HepG2 (cell line): ENCODE results near the gene DDOST. TPM values are rescaled to one million over a fixed set of nuclear protein-coding genes. Genes with fewer than 3 reads are reported as not detected.

Experiments used
- CHD4 ChIP-seq: fragments of 200-600 bp; sonication (generic); IDR thresholded peaks from 2 replicates; pipeline ENCODE4 v1.7.0; 2017; ENCODE audit warnings: mild to moderate bottlenecking, low read length, borderline replicate concordance
- EZH2 ChIP-seq: conservative IDR thresholded peaks from 2 replicates; pipeline ENCODE4 v1.6.1; 2012; ENCODE audit warnings: mild to moderate bottlenecking, low read depth, low read length, moderate library complexity
- MBD4 ChIP-seq: IDR thresholded peaks from 2 replicates; pipeline ENCODE4 v1.6.1; 2012; ENCODE audit warnings: low read length, inconsistent platforms, borderline replicate concordance
- POGZ ChIP-seq: sonication (generic); formaldehyde crosslinking; IDR thresholded peaks from 2 replicates; pipeline ENCODE4 v1.4.0; 2020; ENCODE audit warnings: mild to moderate bottlenecking, missing genetic modification reagents
- RARG ChIP-seq: sonication (generic); formaldehyde crosslinking; IDR thresholded peaks from 2 replicates; pipeline ENCODE4 v1.4.0; 2020; ENCODE audit warnings: low read depth, mild to moderate bottlenecking, missing genetic modification reagents
- TSC22D2 ChIP-seq: sonication (generic); formaldehyde crosslinking; IDR thresholded peaks from 2 replicates; pipeline ENCODE4 v1.5.1; 2020; ENCODE audit warnings: missing genetic modification reagents, mild to moderate bottlenecking, borderline replicate concordance
- ZFP91 ChIP-seq: sonication (generic); formaldehyde crosslinking; IDR thresholded peaks from 2 replicates; pipeline ENCODE4 v1.9.0; 2022; ENCODE audit warnings: missing genetic modification reagents, mild to moderate bottlenecking, borderline replicate concordance
- ZMYM4 ChIP-seq: sonication (generic); formaldehyde crosslinking; IDR thresholded peaks from 2 replicates; pipeline ENCODE4 v1.8.1; 2023; ENCODE audit warnings: mild to moderate bottlenecking, missing genetic modification reagents
- ZNF160 ChIP-seq: sonication (generic); formaldehyde crosslinking; IDR thresholded peaks from 2 replicates; pipeline ENCODE4 v1.8.0; 2022; ENCODE audit warnings: mild to moderate bottlenecking, inconsistent platforms, missing genetic modification reagents
- ZNF17 ChIP-seq: sonication (generic); formaldehyde crosslinking; IDR thresholded peaks from 2 replicates; pipeline ENCODE4 v1.5.0; 2020; ENCODE audit warnings: mild to moderate bottlenecking, missing genetic modification reagents
- ZNF556 ChIP-seq: sonication (generic); formaldehyde crosslinking; IDR thresholded peaks from 2 replicates; pipeline ENCODE4 v1.4.0; 2020; ENCODE audit warnings: mild to moderate bottlenecking, missing genetic modification reagents, borderline replicate concordance
- ZNF709 ChIP-seq: sonication (generic); formaldehyde crosslinking; IDR thresholded peaks from 2 replicates; pipeline ENCODE4 v1.5.0; 2020; ENCODE audit warnings: mild to moderate bottlenecking, missing genetic modification reagents
- ZNF878 ChIP-seq: sonication (generic); formaldehyde crosslinking; IDR thresholded peaks from 2 replicates; pipeline ENCODE4 v1.8.1; 2023; ENCODE audit warnings: mild to moderate bottlenecking, missing genetic modification reagents, moderate library complexity
- polyA plus RNA-seq, 8 experiments: library from polyadenylated mRNA; depleted of rRNA in 3 of 8; stranded (reverse) in 7 of 8; unstranded in 1 of 8; fragments of >200 nt; fragmentation: Illumina TruSeq in 4 of 8; extraction: Trizol in 4 of 8; gene quantifications; 2 replicates each; pipeline versions ENCODE4 v1.2.1 to v1.2.3, GENCODE V29; 2011 to 2016; ENCODE audit warnings: low read depth in 4 of 8, missing spikeins in 1 of 8, mixed read lengths in 1 of 8; ENCODE audit not compliant: insufficient read depth in 1 of 8
- total RNA-seq, 5 experiments: library from RNA; depleted of rRNA; stranded (reverse); fragments of >200 nt; fragmentation: Illumina TruSeq; extraction: Trizol; gene quantifications; 2 replicates each; pipeline ENCODE4 v1.2.3, GENCODE V29; 2016; ENCODE audit warnings: low read depth in 1 of 5
- TF ChIP-seq, protein P1 (sequence below): sonication (generic); formaldehyde crosslinking; IDR thresholded peaks from 2 replicates; pipeline ENCODE4 v1.4.0; 2020; ENCODE audit warnings: missing genetic modification reagents, borderline replicate concordance
- TF ChIP-seq, protein P2 (sequence below): sonication (generic); formaldehyde crosslinking; conservative IDR thresholded peaks from 2 replicates; pipeline ENCODE4 v1.4.0; 2020; ENCODE audit warnings: missing genetic modification reagents

Gene DDOST
- total and polyA plus RNA-seq, 2 of the 13 experiments (the other 11 are each of a cell fraction or from before 2014, with no cell fraction given): 335 to 494 TPM

DNA sequence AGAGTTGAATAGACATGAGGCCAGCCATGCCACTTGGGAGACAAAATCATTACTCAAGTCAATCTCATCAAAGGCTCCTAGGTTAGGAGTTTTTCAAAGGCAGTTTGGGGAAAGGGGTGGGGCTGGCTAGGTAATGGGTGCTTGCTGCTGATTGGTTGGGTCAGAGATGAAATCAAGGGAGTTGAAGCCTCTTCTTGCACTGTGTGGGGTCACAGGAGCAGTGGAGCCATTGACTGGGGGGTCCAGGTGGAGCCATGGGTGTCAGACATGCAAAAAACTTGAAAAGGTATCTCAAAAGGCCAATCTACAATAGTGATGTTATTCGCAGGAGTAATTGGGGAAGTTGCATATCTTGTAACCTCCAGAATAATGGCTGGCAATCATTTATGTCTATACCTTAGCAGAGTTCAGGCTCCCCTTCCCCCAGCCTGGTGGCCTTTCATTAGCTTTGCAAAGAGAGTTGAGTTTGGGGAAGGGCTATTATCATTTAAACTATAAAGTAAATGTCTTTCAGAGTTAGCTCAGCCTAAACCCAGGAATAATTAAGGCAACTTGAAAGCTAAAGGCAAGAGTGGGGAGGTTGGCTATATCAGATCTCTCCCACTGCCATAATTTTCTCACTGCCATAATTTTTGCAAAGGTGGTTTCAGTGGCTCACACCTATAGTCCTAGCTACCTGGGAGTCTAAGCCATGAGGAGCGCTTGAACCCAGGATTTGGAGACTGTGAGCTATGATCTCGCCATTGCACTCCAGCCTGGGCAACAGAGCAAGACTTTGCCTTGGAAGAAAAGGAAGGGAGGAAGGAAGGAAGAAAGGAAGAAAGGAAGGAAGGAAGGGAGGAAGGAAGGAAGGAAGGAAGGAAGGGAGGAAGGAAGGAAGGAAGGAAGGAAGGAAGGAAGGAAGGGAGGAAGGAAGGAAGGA is 35.7 kb downstream of the DDOST start (continued):
- TF ChIP-seq, protein P1, sequence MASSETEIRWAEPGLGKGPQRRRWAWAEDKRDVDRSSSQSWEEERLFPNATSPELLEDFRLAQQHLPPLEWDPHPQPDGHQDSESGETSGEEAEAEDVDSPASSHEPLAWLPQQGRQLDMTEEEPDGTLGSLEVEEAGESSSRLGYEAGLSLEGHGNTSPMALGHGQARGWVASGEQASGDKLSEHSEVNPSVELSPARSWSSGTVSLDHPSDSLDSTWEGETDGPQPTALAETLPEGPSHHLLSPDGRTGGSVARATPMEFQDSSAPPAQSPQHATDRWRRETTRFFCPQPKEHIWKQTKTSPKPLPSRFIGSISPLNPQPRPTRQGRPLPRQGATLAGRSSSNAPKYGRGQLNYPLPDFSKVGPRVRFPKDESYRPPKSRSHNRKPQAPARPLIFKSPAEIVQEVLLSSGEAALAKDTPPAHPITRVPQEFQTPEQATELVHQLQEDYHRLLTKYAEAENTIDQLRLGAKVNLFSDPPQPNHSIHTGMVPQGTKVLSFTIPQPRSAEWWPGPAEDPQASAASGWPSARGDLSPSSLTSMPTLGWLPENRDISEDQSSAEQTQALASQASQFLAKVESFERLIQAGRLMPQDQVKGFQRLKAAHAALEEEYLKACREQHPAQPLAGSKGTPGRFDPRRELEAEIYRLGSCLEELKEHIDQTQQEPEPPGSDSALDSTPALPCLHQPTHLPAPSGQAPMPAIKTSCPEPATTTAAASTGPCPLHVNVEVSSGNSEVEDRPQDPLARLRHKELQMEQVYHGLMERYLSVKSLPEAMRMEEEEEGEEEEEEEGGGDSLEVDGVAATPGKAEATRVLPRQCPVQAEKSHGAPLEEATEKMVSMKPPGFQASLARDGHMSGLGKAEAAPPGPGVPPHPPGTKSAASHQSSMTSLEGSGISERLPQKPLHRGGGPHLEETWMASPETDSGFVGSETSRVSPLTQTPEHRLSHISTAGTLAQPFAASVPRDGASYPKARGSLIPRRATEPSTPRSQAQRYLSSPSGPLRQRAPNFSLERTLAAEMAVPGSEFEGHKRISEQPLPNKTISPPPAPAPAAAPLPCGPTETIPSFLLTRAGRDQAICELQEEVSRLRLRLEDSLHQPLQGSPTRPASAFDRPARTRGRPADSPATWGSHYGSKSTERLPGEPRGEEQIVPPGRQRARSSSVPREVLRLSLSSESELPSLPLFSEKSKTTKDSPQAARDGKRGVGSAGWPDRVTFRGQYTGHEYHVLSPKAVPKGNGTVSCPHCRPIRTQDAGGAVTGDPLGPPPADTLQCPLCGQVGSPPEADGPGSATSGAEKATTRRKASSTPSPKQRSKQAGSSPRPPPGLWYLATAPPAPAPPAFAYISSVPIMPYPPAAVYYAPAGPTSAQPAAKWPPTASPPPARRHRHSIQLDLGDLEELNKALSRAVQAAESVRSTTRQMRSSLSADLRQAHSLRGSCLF: no peak
- TF ChIP-seq ZNF878 (CRISPR knock-in tag): no peak
- no peak for TF ChIP-seq MBD4
- no peak for TF ChIP-seq TSC22D2 (CRISPR knock-in tag)
- TF ChIP-seq ZNF160 (CRISPR knock-in tag): no peak
- TF ChIP-seq EZH2: no peak
- no peak for TF ChIP-seq ZMYM4 (CRISPR knock-in tag)
- TF ChIP-seq, protein P2, sequence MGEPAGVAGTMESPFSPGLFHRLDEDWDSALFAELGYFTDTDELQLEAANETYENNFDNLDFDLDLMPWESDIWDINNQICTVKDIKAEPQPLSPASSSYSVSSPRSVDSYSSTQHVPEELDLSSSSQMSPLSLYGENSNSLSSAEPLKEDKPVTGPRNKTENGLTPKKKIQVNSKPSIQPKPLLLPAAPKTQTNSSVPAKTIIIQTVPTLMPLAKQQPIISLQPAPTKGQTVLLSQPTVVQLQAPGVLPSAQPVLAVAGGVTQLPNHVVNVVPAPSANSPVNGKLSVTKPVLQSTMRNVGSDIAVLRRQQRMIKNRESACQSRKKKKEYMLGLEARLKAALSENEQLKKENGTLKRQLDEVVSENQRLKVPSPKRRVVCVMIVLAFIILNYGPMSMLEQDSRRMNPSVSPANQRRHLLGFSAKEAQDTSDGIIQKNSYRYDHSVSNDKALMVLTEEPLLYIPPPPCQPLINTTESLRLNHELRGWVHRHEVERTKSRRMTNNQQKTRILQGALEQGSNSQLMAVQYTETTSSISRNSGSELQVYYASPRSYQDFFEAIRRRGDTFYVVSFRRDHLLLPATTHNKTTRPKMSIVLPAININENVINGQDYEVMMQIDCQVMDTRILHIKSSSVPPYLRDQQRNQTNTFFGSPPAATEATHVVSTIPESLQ: no peak
- TF ChIP-seq CHD4: no peak
- TF ChIP-seq POGZ: no peak
- no peak for TF ChIP-seq ZNF17 (CRISPR knock-in tag)
- no peak for TF ChIP-seq ZFP91
- no peak for TF ChIP-seq ZNF556 (CRISPR knock-in tag)
- no peak for TF ChIP-seq RARG (CRISPR knock-in tag)
- TF ChIP-seq ZNF709 (CRISPR knock-in tag): no peak
